ENCODE results near the gene TCAP.

Gene TCAP

GRCh38 chr17:39636927-39637736, 28.0 kb upstream of the TCAP start, which contains the start of gene STARD3:
Gene STARD3 (plus strand): TSS chr17:39637144. CDS start chr17:39653532, 16,388 bp downstream.
- FAIRE-seq = no peak
- TF ChIP-seq CTCF (IDR thresholded peaks at IDR 0.05; ENCODE audit: insufficient read depth, missing control alignments) = no peak
- peak; percentile 93 for DNase-seq (ENCODE audit: insufficient read length, low spot score)

DNA sequence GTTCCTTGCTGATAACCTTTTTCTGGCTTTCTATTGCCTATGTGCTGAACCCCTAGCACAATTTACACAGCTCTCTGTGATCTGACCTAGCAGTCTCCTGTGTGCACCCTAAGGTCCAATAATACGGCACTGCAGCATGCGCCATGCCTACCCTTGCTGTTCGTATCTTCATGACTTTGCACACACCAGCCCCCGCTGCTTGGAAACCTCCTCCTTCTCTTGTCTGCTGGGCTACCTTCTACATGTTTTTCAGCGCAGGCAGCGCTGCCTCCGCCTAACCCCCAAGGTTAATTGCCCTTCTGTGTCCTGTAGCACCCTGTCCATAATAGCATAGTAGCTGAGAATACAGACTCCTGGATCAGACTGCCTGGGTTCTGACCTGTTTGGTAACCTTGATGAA, 26.8 kb upstream of the TCAP start:
- no peak for DNase-seq (ENCODE audit: insufficient read length, low spot score)
- no peak for TF ChIP-seq CTCF (IDR thresholded peaks at IDR 0.05; ENCODE audit: insufficient read depth, missing control alignments)
- no peak for FAIRE-seq

- no peak for FAIRE-seq
- TF ChIP-seq CTCF (IDR thresholded peaks at IDR 0.05; ENCODE audit: insufficient read depth, missing control alignments) = no peak
These were observed 26.1 kb upstream of the TCAP start for GRCh38 chr17:39639043-39639442.

GRCh38 chr17:39639566-39640458, 25.3 kb upstream of the TCAP start:
- no peak for TF ChIP-seq CTCF (IDR thresholded peaks at IDR 0.05; ENCODE audit: insufficient read depth, missing control alignments)
- FAIRE-seq (no peak), DNase-seq (ENCODE audit: insufficient read length, low spot score) (no peak)

More at GRCh38 chr17:39639043-39639442, 26.1 kb upstream of the TCAP start:
- DNase-seq (ENCODE audit: insufficient read length, low spot score) = no peak

GRCh38 chr17:39640591-39641031, 24.5 kb upstream of the TCAP start:
- FAIRE-seq (no peak), DNase-seq (ENCODE audit: insufficient read length, low spot score) (no peak)
- no peak for TF ChIP-seq CTCF (IDR thresholded peaks at IDR 0.05; ENCODE audit: insufficient read depth, missing control alignments)

- FAIRE-seq (no peak), DNase-seq (ENCODE audit: insufficient read length, low spot score) (no peak)
- no peak for TF ChIP-seq CTCF (IDR thresholded peaks at IDR 0.05; ENCODE audit: insufficient read depth, missing control alignments)
These were observed 24.1 kb upstream of the TCAP start for GRCh38 chr17:39641097-39641496.
